NCI-H774 (cell line): ENCODE results near the gene MRPL36.
"Not testable (repeated sequence)": the region's sequence is repeated elsewhere in the genome, so short reads cannot be mapped to it uniquely, and the experiment has no call there.

Source experiments
- DNase-seq: peaks from one replicate; lab custom pipeline; 2025; lab: John Stamatoyannopoulos, UW

The MRPL36 gene

GRCh38 chr5:1799602-1800471 is at the start of gene MRPL36:
Gene MRPL36, minus strand, starts transcription at chr5:1799837. Its CDS starts 902 bp downstream, at chr5:1798935.
- DNase-seq: peak; percentile 98

GRCh38 chr5:1847611-1848010 is 48.0 kb upstream of the MRPL36 start:
- DNase-seq: no peak

GRCh38 chr5:1847056-1847455 is 47.4 kb upstream of the MRPL36 start:
- no peak for DNase-seq

- DNase-seq: no peak
Observed at GRCh38 chr5:1846583-1846982, 46.9 kb upstream of the MRPL36 start.

- no peak for DNase-seq
Observed at GRCh38 chr5:1845696-1846095, 46.1 kb upstream of the MRPL36 start.

- DNase-seq: no peak
Observed at GRCh38 chr5:1844708-1845436, 45.2 kb upstream of the MRPL36 start.

- DNase-seq: not testable (repeated sequence)
Observed at GRCh38 chr5:1843761-1844160, 44.1 kb upstream of the MRPL36 start.

- DNase-seq: peak; percentile 69
Observed at GRCh38 chr5:1842004-1842819, 42.6 kb upstream of the MRPL36 start.

GRCh38 chr5:1840741-1841521 is 41.3 kb upstream of the MRPL36 start:
- DNase-seq: no peak

- DNase-seq: no peak
Observed at GRCh38 chr5:1840071-1840547, 40.5 kb upstream of the MRPL36 start.

GRCh38 chr5:1838013-1838412 is 38.4 kb upstream of the MRPL36 start:
- DNase-seq: no peak

GRCh38 chr5:1836891-1837880 is 37.5 kb upstream of the MRPL36 start:
- no peak for DNase-seq

- DNase-seq: no peak
Observed at GRCh38 chr5:1836176-1836890, 36.7 kb upstream of the MRPL36 start.

GRCh38 chr5:1835431-1835830 is 35.8 kb upstream of the MRPL36 start:
- DNase-seq: no peak

GRCh38 chr5:1834721-1835429 is 35.2 kb upstream of the MRPL36 start:
- DNase-seq: no peak

- DNase-seq: no peak
Observed at GRCh38 chr5:1834022-1834551, 34.5 kb upstream of the MRPL36 start.

- DNase-seq: no peak
Observed at GRCh38 chr5:1833264-1834021, 33.8 kb upstream of the MRPL36 start.
